HG02938 (cell line): ENCODE results near the gene HOXB3.

Experiments used
- ATAC-seq: cut with Tn5 transposase; IDR thresholded peaks from one replicate; pipeline ENCODE4 v1.9.1; 2021; ENCODE audit warnings: mild to moderate bottlenecking, moderate library complexity; ENCODE audit not compliant: unreplicated experiment

Gene HOXB3

DNA sequence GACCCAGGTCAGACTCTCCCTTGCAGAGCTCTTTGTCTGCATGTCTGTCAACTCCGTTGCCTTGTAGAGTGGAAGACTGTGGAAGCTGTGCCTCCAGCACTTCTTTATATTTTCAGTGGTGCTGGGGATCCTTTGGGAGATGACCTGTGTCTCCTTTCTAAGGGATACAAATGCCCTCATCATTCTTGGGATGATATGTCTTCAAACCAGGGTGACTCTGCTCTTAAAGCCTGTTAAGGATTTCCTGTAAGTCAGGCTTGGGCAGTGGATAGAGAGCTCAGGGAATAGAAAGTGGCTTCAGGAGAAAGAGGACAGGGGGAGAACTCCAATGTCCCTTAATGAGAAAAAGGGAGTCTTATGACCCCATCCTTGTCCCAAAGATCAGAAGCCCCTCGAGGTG, 1.5 kb downstream of the HOXB3 start:
- ATAC-seq: no peak

DNA sequence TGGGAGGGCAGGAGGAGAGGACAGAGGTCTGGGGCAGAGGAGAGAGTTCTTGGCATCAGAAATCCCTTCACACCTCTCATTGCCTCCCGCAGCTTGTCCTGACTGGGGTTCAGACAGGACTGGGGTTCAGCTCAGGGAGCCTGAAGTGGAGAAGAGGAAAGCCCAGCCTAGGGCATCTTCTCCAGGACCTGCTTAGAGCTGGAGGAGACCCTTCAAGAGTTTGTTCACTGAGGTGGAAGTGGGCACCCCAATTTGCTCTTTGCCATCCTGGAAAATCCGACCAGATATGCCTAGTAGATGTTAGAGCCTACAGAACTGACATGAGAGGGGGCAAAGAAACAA, 2.0 kb downstream of the HOXB3 start:
- no peak for ATAC-seq

DNA sequence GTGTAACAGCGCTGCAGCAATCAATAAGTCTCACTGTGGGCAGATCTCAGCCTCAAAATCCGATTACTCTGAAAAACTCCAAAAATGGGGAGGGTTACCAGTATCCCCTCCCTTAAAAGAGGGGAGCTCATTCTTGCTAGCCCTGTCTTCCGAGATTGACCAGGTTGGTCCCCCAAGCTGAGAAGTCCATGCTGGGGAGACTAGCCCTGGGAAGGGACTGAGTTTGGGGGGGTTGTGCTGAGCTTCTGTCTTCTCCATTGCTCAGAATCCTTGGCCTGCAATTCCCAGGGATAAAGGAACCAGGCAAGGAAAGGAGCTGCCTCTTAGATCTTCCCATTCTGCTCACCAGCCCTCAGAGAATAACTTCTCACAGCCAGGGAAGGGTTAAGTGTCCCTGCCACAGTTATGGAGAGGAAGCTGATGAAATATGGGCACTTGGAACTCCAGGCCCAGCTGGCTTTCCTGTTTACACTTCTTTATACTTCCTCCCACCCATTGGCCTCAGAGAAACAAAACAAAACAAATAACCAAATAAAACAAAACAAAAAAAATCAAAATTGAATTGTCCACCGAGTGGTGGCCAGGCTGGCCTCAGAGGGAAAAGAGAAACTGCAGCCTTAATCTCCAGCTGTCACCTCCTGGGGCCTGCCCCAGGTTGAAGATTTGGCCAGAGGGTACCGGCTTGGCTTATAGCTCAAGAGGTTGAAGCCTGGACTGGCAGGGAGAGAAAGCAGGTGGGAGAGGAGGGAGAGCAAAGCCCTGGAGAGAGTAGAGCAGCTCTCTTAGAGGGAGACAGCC, 2.6 kb downstream of the HOXB3 start:
- ATAC-seq: no peak

DNA sequence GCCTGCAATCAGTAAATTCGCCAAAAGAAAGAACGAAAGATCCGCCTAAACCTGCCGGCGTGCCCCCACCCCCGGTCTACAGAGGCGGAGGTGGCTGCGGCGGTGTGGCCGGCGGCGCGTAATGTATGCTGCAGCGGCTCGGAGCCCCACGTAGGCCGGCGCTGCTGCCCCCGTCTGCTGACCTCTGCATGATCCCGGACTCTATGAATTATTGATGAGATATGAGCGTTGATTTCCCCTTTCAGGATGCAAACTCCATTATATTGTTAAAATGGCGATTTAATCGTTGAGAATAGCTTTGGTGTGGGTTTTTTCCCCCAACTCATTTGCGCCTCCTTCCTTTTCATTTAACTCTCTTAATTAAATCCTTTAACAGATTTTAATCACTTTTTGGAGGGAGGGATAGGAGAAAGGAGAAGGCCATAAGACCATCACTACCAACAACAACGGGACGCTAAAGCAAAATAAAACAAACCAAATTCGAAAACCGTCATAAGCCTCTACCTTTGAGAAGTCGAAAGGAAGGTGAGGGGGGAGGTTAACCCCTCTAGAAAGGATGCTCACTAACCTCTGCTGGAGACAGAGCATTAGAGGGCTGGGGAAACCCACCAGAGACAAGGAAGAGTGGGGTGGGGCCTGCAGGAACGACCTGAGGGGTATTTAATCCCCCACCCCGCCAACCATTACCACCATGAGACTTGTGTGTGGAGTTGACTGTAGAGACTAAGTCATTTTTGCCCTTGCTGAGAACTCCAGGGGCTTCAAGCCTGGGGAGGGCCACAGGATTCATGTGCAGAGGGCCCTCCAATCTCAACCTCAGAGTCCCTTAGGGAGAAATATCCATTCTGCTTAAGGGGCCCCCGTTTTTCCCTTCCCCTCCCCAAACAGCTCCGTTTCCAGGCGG, 3.4 kb downstream of the HOXB3 start:
- ATAC-seq: no peak

DNA sequence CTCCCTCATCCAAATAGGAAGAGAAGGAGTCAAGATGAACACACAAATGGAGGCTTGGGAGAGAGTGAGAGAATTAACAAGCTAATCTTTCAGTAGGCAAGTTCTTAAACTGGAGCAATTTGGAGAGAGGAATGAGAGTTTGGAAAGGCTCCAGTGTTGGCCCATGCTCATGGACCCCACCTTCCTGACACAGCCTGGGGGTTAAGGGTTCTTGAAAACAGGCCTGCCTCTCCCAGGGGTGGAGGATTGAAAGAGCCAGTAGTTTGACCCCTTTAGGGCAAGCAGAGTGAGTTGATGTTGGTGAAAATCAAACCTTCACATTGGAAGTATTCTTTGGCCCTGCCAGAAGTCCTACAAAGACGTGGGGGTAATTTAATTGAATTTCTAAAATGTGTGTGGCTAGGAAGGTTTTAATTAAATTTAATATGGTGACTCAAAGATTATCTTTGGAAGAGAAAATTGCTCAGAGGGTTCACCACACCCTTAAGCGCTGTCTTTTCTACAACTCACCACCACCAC, 5.8 kb downstream of the HOXB3 start:
- no peak for ATAC-seq

DNA sequence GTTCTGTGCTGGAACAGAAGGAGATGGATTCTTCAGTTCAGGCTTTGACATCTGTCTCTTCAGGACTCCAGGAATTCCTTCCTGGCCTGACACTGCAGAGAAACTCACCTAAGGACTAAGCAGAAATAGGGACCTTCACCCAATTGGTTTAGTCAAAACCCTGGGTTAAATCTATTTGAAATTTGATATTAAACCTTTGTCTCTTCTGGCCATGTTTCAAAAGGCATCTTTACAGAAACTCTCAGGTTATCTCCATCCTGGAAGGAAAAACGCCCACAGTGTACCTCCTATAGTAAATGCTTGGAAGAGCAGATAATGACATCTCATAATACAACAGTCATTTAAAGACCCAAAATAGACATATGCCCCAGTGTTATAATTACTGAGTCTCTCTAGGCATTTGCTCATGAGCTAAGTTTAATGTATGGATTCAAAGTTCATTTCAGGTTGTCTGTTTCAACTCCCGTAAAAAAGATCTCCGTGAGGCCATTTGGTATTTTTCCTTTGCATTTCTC, 6.3 kb downstream of the HOXB3 start:
- ATAC-seq: no peak

DNA sequence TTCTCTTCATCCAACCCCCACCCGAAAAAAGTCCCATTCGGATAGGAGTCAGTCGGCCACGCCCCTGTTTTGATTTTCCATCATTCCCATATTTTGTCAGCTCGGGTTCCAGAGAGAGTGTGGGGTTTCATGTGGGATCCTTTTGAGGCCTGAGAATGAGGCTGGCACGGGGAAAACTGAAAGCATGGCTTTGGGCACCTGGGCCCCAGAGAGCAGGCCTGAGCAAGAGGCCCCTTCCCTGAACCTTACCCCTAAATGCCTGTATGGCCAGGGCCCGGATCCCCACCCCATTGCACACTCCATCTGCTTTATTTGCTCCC, 7.3 kb downstream of the HOXB3 start:
- ATAC-seq: no peak

DNA sequence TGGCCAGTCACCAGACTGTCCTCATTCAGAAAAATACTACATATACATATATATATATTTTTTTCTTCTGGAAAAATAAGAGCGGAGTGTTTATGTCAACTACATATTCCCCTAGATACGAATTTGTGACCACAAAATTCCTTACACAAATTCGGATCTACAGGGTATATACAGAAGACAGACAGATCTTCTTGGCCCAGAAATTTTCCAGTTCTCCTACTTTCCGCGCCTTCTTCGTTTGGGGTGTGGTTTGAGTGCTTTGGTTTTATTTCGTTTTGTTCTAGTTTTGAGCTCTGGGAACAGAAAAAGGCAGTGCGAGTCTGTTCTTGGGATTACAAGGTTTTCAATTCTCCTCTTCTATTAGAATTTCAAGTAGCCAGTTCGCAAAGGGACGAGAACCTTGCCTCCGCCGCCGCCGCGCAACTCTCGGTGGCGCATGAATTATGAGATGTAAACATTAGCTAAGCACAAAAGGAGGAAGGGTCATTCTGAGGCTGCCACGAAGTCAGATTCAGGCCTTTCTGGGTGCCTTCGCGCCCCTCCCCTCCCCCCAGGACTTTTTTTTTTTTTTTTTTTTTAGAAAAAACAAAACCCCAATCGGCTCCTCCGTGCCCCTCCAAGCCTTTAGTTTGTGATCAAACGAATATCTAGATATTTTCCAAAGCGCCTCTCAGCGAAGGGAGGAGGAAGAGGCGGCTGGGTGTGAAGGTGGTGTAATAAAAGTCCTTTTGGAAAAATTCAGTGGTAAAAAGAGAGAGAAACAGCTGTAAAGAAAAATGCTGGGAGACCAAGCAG, 10.1 kb downstream of the HOXB3 start:
- no peak for ATAC-seq

DNA sequence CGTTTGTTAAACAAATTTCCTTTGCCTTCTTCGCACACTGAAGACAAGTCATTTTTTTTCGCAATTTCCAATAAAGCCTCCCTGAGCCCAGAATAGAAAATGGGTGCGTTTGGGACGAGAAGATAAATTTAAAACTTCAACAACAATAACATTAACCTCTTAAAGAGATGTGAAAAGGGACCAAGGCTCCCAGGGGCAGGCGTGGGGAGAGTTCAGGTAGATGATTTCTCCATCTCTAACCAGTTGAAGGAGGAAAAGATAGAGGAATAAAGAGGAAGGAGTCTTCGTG, 10.6 kb downstream of the HOXB3 start:
- no peak for ATAC-seq

DNA sequence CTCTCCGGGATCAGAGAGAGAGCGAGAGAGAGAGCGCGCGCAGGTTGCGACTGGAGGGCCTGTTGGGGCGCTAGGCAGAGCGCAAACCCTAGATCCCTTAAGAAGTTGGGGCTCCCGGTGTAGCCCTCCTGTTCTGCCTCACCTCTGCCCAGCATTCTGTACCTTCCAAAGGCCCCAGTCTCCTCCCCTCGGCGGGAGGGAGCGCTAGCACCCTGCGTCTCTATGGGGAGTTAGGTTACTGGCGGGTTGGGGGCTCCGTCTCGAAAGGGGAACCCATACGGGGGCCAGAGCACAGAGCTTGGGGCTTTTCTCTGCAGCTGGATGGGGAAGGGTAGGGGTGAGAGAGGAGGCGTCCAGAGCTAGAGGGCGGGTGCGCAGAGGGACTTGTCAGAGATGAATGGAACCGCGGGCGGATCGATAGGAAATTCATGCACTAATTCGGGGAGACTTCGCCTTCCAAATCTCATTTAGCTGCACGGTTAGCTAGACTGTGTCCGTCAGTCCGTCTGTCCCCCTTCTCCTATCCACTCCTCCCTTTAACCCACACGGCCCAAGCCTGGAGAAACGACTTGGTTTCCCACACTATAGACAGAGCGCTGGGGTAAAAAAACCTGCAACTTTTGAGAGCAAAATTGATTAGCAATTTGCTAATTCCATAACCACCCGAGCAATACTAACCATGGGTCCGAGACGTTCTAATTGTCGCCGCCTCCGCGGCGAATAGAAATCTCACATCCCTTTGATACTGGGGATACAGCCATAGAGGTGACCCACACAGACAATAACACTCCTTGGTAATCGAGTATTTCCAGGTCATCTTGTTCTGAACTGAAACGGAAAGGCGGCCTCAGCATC, 11.2 kb downstream of the HOXB3 start:
- ATAC-seq: peak; percentile 13

DNA sequence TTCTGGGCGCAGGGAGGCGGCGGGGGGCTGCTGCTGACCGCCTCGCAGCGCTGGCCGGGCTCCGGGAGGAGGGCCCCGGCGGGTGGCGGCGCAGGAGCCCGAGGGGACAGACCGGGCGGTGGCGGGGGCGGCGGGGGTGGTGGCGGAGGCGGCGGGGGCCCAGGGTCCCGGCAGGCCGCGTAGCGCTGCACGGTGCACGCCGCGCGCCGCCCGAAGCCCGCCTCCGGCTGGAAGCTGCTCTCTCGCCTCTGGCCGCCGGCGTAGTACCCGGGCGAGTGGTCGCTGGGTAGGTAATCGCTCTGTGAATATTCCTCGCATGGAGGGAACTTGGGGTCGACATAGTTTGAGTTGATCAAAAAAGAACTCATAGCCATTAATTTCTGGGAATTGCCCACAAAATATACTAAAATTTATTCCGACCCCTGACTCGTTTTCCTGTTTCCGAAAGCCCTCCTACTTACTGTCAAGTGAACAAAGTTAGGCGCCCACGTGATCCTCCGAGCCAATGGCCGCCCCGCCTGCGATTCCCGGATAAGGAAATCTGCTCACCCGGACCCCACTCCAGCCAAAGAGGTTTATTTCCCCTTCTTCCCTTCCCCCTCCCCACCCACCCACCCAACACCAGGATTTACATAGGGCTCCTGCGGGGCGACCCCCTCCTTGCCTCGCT, 12.0 kb downstream of the HOXB3 start, which contains the start of gene HOXB4:
TSS of gene HOXB4 (minus strand) at position 405 of the 670 bp plus-strand sequence. CDS start at position 374, 31 bp downstream.
- peak; percentile 53 for ATAC-seq

DNA sequence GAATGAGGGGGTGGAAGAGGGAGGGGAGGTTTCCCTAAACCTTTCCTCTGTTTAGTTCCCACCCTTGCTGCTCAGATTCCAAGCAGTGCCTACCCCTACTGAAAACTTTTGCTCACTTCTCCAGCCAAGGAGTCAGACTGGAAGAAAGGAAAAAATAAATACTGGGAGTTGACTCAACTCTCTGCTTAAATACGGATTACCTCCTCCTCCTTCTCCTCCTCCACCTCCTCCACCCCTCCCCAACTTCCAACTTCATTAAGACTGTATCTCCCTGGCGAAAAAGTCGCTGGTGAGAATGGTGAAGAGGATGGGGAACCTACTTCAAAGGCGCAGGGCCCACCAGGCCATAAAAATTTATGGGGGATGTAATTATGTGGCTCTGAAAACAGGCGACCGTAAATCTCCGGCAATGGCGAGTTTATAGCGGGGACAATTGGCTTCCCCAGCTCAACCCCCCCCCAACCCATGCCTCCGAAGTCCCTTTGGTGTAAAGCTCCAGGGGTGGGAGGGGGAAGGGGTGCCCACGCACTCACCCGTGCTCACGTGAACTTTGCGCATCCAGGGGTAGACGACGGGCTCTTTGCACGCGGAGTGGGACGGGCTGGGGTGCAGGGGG, 12.6 kb downstream of the HOXB3 start:
- ATAC-seq: no peak

DNA sequence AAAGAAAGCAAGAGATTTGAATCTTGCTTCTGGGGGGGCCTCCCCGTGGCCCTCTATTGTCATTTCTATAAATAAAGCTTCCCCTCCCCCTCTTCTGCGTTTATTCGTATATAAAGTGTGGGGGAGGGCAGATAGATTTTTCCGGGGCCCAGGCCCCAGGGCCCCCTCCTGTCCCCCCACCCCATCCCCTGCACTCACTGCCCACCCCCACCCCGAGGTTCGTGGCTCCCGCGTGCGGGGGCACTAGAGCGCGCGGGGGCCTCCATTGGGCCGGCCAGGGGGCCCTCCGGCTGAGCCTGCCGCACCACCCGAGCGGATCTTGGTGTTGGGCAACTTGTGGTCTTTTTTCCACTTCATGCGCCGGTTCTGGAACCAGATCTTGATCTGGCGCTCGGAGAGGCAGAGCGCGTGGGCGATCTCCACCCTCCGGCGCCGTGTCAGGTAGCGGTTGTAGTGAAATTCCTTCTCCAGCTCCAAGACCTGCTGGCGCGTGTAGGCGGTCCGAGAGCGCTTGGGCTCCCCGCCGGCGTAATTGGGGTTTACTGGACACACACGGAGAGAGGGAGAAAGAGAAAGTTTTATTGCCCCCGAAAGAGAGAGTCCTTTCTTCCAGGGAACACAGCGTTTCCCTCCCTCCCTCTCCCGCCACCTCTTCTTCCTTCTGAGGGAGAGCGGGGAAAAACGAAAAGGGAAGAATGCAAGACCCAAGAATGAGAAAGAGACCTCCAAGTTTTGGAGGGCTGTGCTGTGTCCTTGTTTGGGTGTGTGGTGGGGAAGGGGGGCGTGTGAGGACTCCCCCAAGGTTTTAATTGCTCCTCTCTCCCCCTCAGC, 13.3 kb downstream of the HOXB3 start:
- ATAC-seq: no peak

DNA sequence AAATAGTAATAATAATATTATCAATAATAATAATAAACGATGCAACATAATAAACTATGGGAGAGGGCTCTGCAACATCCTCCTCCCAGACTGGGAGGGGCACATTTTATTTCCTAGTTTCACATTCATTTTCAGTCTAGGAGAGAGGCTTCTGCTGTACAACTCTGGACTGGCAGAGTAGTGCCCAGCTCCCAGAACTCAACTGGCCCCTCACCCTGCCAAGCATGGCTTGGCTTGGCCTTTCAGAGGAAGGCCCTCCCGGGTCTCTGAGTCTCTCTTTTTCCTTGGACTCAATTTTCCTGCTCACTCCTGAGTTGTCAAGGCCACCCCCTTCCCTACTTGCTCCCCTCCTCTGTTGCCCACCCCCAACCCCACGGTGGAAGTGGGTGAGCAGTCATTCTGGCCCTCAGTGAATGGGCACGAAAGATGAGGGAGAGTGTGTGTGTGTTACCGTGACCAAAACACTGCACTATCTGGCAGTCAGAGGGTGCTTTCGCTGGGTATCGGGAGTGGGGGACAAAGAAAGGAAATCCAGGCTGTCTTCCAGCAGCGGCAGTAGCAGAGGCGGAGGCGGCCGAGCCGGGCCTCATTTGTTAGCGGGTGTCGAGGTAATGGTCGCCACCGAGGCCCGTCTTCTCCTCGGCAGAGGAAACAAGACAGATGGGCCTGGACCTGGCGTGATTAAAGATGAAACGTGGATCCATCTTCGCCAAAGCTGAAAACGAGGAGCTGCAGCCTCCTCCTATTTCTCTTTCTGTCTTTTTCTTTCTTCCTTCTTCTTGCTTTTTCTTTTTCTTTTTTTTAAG, 14.2 kb downstream of the HOXB3 start:
- ATAC-seq: no peak

DNA sequence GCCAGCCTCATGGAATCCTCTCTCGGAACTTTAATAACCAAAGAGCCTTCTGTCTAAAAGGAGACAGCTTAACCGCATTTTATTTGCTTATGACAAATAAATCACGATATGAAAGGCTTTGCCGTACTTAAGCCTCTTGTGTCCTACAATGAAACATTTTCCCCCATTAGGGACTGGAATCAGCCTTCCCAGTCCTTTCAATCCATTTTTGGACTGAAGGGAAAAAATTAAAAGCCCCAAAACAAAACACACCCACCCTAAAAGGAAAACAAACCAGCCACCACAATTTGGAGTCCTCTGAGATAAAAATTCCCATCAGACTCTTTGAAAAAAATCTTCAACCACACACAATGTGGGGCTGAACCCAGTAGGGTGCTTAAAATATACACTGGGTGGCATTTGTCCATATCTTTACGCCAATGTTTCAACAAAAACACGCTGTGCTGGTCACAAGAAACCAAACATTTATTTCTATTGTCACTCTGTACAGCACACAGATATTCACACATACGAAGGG, 14.9 kb downstream of the HOXB3 start:
- no peak for ATAC-seq

DNA sequence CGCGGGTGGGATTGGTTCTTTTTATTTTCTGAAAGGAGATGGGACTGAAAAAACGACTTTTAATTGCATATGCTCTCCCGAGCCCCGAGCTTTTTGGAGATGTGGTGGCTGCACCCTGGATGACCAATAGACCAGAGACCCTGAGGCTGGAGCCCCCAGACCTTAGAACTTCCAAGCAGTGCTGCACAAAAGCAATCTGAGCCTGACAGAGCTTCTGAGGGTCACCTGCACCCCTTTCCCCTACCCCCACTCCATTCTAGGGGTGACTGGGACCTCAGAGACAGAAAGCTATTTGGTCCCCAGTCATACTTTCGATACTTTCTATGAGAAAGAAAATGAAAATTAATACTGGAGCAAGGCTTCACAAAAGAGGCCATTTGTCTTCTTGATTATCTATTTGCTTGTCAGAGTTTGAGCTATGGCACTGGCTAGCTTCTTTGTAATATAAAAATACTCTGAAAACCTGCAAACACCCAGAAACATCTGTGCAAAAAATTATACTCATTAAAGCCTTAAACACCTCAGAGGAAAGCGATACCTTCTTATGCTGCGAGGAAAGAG, 15.5 kb downstream of the HOXB3 start:
- ATAC-seq: no peak

DNA sequence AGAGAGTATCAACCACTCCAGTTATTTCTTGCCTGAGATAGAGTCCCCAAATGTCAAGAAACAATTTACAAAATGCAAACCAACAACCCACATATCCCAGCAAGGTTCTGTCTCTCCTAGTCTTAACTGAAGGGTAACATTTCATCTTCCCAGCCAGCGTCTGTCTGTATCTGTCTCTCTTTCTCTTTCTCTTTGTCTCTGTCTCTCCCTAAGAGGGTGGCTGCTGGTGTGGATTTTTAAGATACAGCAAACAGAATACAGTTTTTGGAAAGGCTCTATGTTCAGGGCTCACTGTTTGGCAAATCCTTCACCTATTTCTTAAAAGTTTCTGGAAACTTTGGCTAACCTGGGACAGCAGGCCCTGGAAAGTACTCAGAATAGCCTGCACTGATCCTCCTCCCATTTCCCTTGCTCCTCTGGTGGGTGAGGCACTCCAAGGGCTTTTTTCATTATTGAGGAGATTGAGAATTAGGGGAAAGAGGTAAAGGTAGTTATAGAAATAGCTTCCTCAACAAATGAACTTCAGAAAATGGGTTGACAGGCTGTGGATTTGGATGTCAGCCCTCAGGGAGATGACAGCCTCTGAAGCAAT, 18.1 kb downstream of the HOXB3 start:
- ATAC-seq: no peak
